GM23338 (cell line): ENCODE data around the gene SELENOF.

Source experiments
- EZH2 ChIP-seq: fragments of 200-600 bp; sonication (generic); IDR thresholded peaks from one replicate; pipeline ENCODE4 v1.8.0; 2017; ENCODE audit warnings: antibody characterized with exemption, mild to moderate bottlenecking, low read depth; ENCODE audit not compliant: unreplicated experiment
- ZNF114 ChIP-seq: fragments of 250-450 bp; sonication (Bioruptor Pico); IDR thresholded peaks from 2 replicates; pipeline ENCODE4 v1.5.0; 2020; ENCODE audit warnings: mild to moderate bottlenecking, moderate library complexity
- TF ChIP-seq, protein P1 (sequence below): IDR thresholded peaks from one replicate; pipeline ENCODE4 v1.6.1; 2018; ENCODE audit warnings: antibody characterized with exemption; ENCODE audit not compliant: unreplicated experiment
- TF ChIP-seq, protein P2 (sequence below), 2 experiments: fragments of 200-600 bp in 1 of 2; sonication (generic) in 1 of 2; conservative IDR thresholded peaks; 2 replicates each; pipeline versions ENCODE4 v1.5.1 to v1.6.1; 2016 to 2017; ENCODE audit warnings: antibody characterized with exemption in 2 of 2, low read depth in 2 of 2, mild to moderate bottlenecking in 2 of 2, moderate library complexity in 1 of 2

DNA sequence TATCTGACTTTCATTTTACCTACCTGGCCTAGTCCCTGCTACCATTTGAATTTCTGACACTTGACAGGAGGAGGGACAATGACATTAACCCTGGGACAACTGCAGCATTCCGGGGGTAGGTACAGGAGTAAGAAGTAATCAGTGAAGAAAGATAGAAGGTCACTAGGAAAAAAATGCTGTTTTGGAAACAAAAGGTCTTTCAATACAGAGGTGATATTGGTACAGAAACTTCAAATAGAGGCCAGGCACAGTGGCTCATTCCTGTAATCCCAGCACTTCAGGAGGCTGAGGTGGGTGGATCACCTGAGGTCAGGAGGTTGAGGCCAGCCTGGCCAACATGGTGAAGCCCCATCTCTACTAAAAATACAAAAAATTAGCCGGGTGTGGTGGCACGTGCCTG, 68.4 kb downstream of the SELENOF start:
- TF ChIP-seq, protein P1, sequence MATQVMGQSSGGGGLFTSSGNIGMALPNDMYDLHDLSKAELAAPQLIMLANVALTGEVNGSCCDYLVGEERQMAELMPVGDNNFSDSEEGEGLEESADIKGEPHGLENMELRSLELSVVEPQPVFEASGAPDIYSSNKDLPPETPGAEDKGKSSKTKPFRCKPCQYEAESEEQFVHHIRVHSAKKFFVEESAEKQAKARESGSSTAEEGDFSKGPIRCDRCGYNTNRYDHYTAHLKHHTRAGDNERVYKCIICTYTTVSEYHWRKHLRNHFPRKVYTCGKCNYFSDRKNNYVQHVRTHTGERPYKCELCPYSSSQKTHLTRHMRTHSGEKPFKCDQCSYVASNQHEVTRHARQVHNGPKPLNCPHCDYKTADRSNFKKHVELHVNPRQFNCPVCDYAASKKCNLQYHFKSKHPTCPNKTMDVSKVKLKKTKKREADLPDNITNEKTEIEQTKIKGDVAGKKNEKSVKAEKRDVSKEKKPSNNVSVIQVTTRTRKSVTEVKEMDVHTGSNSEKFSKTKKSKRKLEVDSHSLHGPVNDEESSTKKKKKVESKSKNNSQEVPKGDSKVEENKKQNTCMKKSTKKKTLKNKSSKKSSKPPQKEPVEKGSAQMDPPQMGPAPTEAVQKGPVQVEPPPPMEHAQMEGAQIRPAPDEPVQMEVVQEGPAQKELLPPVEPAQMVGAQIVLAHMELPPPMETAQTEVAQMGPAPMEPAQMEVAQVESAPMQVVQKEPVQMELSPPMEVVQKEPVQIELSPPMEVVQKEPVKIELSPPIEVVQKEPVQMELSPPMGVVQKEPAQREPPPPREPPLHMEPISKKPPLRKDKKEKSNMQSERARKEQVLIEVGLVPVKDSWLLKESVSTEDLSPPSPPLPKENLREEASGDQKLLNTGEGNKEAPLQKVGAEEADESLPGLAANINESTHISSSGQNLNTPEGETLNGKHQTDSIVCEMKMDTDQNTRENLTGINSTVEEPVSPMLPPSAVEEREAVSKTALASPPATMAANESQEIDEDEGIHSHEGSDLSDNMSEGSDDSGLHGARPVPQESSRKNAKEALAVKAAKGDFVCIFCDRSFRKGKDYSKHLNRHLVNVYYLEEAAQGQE, result no peak
- TF ChIP-seq, protein P2, sequence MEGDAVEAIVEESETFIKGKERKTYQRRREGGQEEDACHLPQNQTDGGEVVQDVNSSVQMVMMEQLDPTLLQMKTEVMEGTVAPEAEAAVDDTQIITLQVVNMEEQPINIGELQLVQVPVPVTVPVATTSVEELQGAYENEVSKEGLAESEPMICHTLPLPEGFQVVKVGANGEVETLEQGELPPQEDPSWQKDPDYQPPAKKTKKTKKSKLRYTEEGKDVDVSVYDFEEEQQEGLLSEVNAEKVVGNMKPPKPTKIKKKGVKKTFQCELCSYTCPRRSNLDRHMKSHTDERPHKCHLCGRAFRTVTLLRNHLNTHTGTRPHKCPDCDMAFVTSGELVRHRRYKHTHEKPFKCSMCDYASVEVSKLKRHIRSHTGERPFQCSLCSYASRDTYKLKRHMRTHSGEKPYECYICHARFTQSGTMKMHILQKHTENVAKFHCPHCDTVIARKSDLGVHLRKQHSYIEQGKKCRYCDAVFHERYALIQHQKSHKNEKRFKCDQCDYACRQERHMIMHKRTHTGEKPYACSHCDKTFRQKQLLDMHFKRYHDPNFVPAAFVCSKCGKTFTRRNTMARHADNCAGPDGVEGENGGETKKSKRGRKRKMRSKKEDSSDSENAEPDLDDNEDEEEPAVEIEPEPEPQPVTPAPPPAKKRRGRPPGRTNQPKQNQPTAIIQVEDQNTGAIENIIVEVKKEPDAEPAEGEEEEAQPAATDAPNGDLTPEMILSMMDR (conservative IDR thresholded peaks at IDR 0.05; ENCODE audit: low read depth in 2 of 2), result no peak
- TF ChIP-seq EZH2 (no peak), ZNF114 (CRISPR knock-in tag) (no peak)
